Endometrial microvascular endothelial cells (primary cell): ENCODE measurements around the gene RGPD8. TPM values are rescaled to one million over a fixed set of nuclear protein-coding genes. Genes with fewer than 3 reads are reported as not detected.

Experiments
- in situ Hi-C: cut with HindIII; loops from 2 replicates; pipeline ENCODE4 v1.10.0; 2017; ENCODE audit warnings: low sequenced_read_pairs, low pct_unique_long_range_greater_than_20kb; ENCODE audit errors: inconsistent ontology term
- total RNA-seq: library from RNA; depleted of rRNA; stranded (reverse); fragments of >200 nt; gene quantifications from one replicate; pipeline ENCODE4 v1.2.3, GENCODE V29; 2015; ENCODE audit errors: inconsistent ontology term

Gene RGPD8
- total RNA-seq, 1 donor from 2014 or later: 4.0 TPM

- in situ Hi-C loops: no loop called here
These were observed 91.3 kb downstream of the RGPD8 start for GRCh38 chr2:112342067-112342550.

- in situ Hi-C loops: no loop called here
These were observed 92.8 kb downstream of the RGPD8 start for GRCh38 chr2:112340475-112341267.

GRCh38 chr2:112339986-112340385 is 93.5 kb downstream of the RGPD8 start:
- in situ Hi-C loops: no loop called here

- in situ Hi-C loops: no loop called here
These were observed 97.8 kb downstream of the RGPD8 start for GRCh38 chr2:112335600-112335999.

GRCh38 chr2:112332123-112332696 is 101.2 kb downstream of the RGPD8 start:
- in situ Hi-C loops: no loop called here

GRCh38 chr2:112322919-112323318 is 110.5 kb downstream of the RGPD8 start:
- in situ Hi-C loops: no loop called here

- in situ Hi-C loops: no loop called here
These were observed 111.8 kb downstream of the RGPD8 start for GRCh38 chr2:112321375-112322320.

Other genes with a start within 250 kb of the RGPD8 start
- 2.0 TPM for gene ZC3H8, start 178.6 kb downstream of the RGPD8 start, total RNA-seq
- gene ZC3H6, start 158.0 kb downstream of the RGPD8 start, total RNA-seq: 1.0 TPM
- gene TTL, start 48.5 kb upstream of the RGPD8 start, total RNA-seq: 47.6 TPM
- gene POLR1B, start 108.8 kb upstream of the RGPD8 start, total RNA-seq: 25.2 TPM
- 9.8 TPM for gene CHCHD5, start 151.0 kb upstream of the RGPD8 start, total RNA-seq
- gene SLC20A1, start 212.3 kb upstream of the RGPD8 start, total RNA-seq: 98.8 TPM